Midbrain (tissue), 1 donor: Measurements from ENCODE around the gene GIN1.
"Not testable (repeated sequence)": the region's sequence is repeated elsewhere in the genome, so short reads cannot be mapped to it uniquely, and the experiment has no call there.

Experiments used
- DNase-seq: peaks from one replicate; lab custom pipeline; 2025; lab: John Stamatoyannopoulos, UW

Gene GIN1

GRCh38 chr5:103110403-103110802 lies 9.5 kb downstream of the GIN1 start:
- no peak for DNase-seq

DNA sequence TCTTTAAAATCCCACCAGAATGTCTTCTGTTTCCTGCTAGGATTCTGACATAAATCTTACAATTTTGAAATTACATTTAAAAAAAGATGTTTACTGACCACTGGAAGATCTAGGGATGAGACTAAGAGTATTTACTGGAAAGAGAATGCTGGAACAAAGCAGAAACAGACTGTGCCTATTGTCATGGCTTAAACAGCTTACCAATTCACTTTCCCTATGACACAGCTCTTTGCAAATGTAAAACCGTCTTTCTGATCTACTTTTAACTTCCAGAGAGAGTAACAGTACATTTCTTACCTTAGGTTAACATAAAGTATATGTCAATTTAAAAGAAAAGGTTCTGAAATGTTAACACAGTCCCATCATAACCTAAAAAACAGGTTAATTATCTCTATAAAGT lies 10.7 kb downstream of the GIN1 start:
- no peak for DNase-seq

- DNase-seq: no peak
Observed at GRCh38 chr5:103108086-103108485, 11.9 kb downstream of the GIN1 start.

DNA sequence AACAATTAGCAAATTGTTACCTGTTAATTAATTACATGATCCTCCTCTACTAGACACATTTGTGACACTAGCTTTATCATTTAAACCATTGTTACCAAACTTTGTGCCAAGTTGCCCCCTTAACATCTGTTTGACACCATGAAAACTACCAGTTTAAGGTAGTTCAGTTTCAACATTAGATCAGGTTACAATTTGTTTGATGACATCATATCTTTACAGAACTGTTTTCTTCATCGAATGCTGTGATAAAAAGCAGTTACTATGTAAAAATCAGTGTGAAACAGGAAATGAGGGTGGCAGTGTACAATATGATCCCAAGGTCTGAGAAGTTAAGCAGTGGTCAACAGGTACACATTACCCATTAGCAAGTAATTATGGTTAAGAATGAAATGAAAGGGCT lies 17.7 kb downstream of the GIN1 start:
- no peak for DNase-seq

- DNase-seq: no peak
Observed at GRCh38 chr5:103101079-103101750, 18.7 kb downstream of the GIN1 start.

DNA sequence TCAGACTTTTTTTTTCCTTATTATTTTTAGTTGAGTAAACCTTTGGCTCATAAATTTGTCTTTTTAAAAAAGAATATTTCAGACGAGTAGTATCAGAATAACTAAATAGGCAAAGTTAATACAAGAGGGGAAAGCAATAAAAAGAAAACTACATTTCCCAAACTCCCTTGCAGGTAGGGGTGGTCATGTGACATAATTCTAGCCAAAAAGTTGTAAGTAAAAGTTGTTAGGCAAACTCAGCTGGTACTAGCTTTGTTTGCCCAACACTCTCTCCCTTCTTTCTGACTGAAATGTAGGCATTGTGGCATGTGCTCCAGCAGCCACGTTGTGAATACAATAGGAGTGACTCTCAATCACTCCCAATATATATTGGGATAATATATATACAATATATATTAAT lies 20.9 kb downstream of the GIN1 start:
- no peak for DNase-seq

GRCh38 chr5:103094737-103095136 lies 25.2 kb downstream of the GIN1 start:
- DNase-seq: no peak

DNA sequence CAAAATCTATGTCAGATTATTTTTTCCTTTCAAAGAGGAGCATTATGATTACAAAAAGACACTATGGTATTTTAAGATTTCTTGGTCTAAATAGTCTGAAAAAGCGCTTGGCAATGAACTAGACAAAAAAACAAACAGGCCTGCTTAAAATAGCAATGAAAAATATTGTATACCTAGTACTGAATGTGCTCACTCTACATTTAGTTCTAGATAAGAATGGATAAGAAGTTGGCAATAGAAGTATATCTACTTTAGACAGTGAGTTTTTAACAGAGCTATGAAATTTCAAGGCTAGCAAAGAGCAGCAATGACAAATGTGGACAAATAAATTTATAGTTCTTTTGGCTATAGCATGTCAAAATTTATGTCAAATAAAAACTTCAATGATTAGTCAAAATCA lies 26.2 kb downstream of the GIN1 start:
- no peak for DNase-seq

- DNase-seq: no peak
Observed at GRCh38 chr5:103092676-103093075, 27.3 kb downstream of the GIN1 start.

- DNase-seq: no peak
Observed at GRCh38 chr5:103090791-103091190, 29.1 kb downstream of the GIN1 start.

- no peak for DNase-seq
Observed at GRCh38 chr5:103089272-103089671, 30.7 kb downstream of the GIN1 start.

DNA sequence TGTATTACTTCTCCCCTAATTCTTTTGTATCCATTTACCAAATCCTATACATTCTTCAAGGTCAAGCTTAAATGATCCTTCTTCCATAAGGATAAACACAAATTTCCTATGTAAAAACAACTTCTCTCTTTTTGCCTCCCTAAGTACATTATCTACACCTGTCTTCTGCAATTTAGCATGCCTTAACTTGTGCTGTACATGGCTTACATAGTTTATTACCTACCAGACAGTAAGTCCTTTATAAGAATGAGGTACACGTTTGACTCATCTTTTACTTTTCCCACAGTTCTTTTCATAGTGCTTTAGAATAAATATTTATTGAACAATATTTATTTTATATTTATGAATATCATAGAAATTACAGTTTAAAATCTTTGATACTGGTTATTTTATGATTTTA lies 33.4 kb downstream of the GIN1 start:
- no peak for DNase-seq

GRCh38 chr5:103079796-103080195 lies 40.1 kb downstream of the GIN1 start:
- no peak for DNase-seq

DNA sequence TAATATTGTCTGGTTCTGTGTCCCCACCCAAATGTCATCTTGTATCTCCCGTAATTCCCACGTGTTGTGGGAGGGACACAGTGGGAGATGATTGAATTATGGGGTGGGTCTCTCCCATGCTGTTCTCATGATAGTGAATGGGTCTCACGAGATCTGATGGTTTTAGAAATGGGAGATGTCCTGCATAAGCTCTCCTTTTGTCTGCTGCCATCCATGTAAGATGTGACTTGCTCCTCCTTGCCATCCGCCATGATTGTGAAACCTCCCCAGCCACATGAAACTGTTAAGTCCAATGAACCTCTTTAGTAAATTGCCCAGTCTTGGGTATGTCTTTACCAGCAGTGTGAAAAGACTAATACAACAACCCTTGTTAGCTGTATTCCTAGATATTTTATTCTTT lies 44.5 kb downstream of the GIN1 start:
- no peak for DNase-seq

- not testable (repeated sequence) for DNase-seq
Observed at GRCh38 chr5:103073500-103073899, 46.4 kb downstream of the GIN1 start.

DNA sequence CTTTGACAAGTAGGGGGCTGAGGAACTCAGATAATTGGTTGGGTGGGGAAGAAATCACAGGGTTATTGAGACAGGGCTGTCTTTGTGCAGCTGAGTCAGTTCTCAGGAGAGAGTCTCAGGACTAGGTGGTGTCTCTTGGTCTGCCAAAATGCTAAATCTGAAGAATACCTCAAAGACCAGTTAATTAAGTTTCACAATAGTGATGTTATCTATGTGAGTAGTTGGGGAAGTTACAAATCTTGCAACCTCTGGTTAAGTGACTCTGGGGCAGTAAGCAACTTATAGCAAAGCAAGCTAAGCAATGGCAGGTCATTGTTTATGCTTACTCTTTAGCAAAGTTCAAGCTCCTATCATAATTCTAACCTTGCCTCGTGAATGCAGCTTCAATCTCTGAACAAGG lies 53.6 kb downstream of the GIN1 start:
- DNase-seq: no peak

DNA sequence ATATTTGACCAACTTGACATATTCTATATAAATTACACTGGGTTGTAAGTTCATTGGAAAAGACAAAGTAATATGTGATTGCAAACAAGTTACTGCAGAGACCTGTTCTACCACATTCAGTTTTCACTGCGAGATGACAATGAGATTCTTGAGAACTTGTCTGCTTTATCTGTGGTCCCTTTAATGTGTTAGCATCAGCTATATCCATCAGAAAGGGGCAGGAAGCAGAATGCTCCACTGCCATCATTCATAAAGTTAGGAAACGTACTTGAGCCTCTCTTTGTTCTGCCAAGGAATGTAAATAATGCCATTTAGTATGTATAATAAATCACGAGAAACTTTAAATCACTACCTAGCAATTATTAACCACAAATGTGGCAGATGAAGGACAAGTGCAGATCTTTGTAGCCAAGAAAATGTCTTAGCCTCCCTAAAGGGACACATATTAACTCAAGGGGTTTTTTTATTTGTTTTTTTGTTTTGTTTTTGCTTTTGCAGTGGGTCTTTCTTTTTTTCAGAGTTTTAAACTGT lies 59.4 kb downstream of the GIN1 start:
- DNase-seq: no peak

GRCh38 chr5:103059525-103059924 lies 60.4 kb downstream of the GIN1 start:
- no peak for DNase-seq

DNA sequence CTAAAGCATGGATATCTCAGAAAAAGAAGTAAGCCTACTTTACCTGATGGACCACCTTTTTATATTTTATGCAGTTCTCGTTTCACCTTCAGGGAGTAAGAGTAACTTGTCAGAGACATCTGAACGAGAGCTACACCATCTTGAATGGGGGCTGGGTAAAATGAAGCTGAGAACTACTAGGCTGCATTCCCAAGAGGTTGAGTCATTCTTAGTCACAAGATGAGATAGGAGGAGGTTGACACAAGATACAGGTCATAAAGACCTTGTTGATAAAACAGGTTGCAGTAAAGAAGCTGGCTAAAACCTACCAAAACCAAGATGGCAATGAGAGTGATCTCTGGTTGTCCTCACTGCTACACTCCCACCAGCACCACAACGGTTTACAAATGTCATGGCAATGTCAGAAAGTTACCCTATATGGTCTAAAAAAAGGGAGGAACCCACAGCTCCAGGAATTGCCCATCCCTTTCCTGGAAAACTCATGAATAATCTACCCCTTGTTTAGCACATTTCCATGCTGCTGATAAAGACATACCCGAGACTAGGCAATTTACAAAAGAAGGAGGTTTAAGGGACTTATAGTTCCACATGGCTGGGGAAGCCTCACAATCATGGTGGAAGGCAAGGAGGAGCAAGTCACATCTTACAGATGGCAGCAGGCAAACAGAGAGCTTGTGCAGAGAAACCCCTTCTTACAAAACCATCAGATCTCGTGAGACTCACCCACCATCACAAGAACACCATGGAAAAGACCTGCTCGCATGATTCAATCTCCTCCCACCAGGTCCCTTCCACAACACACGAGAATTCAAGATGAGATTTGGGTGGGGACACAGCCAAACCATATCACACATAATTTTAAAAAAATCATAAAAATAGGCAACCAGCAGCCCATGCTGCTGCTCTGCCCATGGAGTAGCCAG lies 62.5 kb downstream of the GIN1 start:
- DNase-seq: no peak

DNA sequence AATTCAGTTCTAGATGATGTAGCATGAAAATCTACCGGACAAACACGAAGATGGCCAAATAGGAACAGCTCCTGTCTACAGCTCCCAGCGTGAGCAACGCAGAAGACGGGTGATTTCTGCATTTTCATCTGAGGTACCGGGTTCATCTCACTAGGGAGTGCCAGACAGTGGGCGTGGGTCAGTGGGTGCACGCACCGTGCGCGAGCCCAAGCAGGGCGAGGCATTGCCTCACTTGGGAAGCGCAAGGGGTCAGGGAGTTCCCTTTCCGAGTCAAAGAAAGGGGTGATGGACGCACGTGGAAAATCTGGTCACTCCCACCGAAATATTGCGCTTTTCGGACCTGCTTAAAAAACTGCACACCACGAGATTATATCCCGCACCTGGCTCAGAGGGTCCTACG lies 73.2 kb downstream of the GIN1 start:
- DNase-seq: not testable (repeated sequence)

GRCh38 chr5:103041071-103041676 lies 78.8 kb downstream of the GIN1 start:
- no peak for DNase-seq

- DNase-seq: no peak
Observed at GRCh38 chr5:103037673-103038455, 82.1 kb downstream of the GIN1 start.
